Spleen (tissue), 7 donors: ENCODE data around the gene GPR156.

Source experiments
- CTCF ChIP-seq, 11 experiments: fragments of 200-600 bp in 7 of 11; fragments of 450-650 bp in 4 of 11; sonication (generic) in 4 of 11; IDR thresholded peaks in 8 of 11; conservative IDR thresholded peaks in 3 of 11; 1 replicate in 7 of 11; 2 replicates in 4 of 11; pipeline versions ENCODE4 v1.4.0 to v1.8.0; 2016 to 2021; ENCODE audit warnings: antibody characterized with exemption in 11 of 11, inconsistent platforms in 4 of 11, mild to moderate bottlenecking in 1 of 11
- POLR2A ChIP-seq, 3 donors: fragments of 450-650 bp; IDR thresholded peaks; one replicate each; pipeline ENCODE4 v1.5.1; 2017; ENCODE audit warnings: antibody characterized with exemption in 3 of 3, mild to moderate bottlenecking in 1 of 3
- donor health status: DM: no; HTN: no; CAD: no; lungs with moderate emphysema.
- donor health status: DM: no; HTN: no; CAD: no.
- donor health status: DM: no; HTN: no; CAD: no.

GRCh38 chr3:120280566-120280965 lies 4.5 kb downstream of the GPR156 start:
- TF ChIP-seq POLR2A (IDR thresholded peaks at IDR 0.05) (no peak), CTCF (IDR thresholded peaks at IDR 0.05 in 8 of 11, conservative IDR thresholded peaks at IDR 0.05 in 3 of 11) (no peak)
